GM10266 (cell line): ENCODE data around the gene CAMTA1.

Source experiments
- DNase-seq: peaks from one replicate; pipeline ENCODE4 v3.0.0; 2012; ENCODE audit errors: extremely low spot score
- TF ChIP-seq, protein P1 (sequence below): IDR thresholded peaks from 2 replicates; pipeline ENCODE4 v1.5.1; 2012; ENCODE audit warnings: mild to moderate bottlenecking, low read depth; ENCODE audit not compliant: control insufficient read depth, insufficient read depth; ENCODE audit errors: missing control alignments

CAMTA1 gene

DNA sequence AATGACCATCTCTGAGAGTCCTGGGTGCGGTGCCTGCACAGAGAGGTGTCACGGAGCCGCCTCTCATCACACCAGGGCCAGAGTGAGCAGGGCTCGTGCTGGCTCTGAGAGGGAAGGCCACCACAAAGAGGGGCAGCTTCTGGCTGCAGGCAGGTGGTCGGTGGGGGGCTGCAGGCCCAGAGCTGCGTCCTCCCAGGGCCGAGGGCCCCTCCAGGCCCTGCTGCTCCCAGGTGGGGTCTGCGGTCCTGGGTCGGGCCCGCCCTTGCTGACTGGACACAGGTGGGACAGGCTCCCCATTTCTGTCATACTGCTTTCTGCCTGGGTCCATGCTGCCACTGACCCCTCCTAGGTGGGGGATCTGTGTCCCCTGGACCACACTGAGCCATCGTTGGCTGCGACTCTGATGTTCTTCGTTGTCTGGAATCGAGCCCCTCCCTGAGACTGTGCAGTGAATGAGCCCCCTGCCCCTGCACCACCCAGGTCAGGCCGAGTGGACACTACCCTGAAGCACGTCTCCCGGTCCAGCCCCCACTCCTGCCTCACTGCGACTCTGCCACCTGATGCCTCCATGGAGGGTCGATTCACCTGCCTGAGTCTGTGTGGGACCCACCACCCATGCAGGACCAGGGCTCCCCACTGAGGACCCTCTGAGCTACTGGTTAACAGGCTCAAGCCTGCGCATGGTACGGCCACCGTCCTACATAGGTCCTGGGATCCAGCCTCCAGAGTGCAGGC lies 653.8 kb downstream of the CAMTA1 start:
- TF ChIP-seq, protein P1, sequence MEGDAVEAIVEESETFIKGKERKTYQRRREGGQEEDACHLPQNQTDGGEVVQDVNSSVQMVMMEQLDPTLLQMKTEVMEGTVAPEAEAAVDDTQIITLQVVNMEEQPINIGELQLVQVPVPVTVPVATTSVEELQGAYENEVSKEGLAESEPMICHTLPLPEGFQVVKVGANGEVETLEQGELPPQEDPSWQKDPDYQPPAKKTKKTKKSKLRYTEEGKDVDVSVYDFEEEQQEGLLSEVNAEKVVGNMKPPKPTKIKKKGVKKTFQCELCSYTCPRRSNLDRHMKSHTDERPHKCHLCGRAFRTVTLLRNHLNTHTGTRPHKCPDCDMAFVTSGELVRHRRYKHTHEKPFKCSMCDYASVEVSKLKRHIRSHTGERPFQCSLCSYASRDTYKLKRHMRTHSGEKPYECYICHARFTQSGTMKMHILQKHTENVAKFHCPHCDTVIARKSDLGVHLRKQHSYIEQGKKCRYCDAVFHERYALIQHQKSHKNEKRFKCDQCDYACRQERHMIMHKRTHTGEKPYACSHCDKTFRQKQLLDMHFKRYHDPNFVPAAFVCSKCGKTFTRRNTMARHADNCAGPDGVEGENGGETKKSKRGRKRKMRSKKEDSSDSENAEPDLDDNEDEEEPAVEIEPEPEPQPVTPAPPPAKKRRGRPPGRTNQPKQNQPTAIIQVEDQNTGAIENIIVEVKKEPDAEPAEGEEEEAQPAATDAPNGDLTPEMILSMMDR: no peak
- no peak for DNase-seq

- TF ChIP-seq, protein P1: no peak
- DNase-seq: no peak
Measured at GRCh38 chr1:7440154-7440553, 654.9 kb downstream of the CAMTA1 start.

DNA sequence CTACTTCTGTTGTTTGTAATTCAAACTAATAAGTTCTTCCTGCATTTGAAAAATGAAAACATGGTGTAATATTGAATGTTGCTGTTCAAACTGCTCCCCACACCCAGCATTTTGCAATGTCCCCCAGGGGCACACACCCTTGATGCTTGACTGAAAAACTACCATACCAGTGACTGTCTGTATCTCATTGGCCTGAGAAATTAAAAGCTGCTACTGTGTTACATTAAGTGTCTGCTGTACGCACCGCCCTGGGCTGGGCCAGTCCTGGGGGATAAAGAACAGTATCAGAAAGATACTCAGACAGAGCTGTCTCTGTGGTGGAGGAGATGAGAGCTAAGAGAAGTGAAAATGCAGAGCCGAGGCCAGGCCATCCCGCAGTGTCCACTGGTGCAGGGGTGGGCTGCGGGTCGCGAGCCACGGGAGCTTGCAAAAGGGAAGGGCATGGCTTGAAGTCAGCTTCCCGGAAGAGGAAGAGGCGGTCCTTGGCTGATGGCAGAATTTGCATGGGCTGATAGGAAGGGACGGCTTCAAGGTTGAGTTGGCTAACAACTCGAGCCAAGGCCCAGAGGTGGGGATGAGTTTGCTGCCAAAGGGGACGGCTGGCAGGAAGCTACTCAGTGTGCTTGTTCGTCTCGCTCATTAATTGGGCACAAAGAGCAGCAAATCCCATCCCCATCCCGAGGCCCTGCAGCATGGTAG lies 656.0 kb downstream of the CAMTA1 start:
- no peak for DNase-seq
- TF ChIP-seq, protein P1: no peak

GRCh38 chr1:7442036-7442435 lies 656.8 kb downstream of the CAMTA1 start:
- no peak for DNase-seq
- TF ChIP-seq, protein P1: no peak

- TF ChIP-seq, protein P1: no peak
- no peak for DNase-seq
Measured at GRCh38 chr1:7442918-7443317, 657.7 kb downstream of the CAMTA1 start.

- no peak for DNase-seq
- TF ChIP-seq, protein P1: no peak
Measured at GRCh38 chr1:7444363-7444762, 659.1 kb downstream of the CAMTA1 start.

DNA sequence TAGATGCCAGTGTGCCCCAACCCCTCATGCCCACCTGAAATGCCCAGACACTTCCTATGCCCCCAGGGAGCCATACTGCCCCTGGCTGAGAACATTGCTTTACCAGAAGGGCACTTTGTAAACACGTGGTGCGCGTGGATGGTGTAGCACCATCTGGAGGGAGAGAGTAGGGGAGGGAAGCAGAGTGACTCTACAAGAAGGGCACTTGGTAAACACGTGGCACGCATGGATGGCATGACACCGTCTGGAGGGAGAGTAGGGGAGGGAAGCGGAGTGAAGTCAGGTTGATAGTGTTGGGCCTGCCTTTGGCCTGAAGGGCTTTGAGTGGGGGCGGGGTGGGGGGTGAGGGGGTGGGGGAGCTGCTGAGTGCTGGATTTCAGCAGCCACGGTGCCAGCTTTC lies 661.8 kb downstream of the CAMTA1 start:
- TF ChIP-seq, protein P1: no peak
- DNase-seq: no peak
